ENCODE results near the gene SAP30. TPM values are rescaled to one million over a fixed set of nuclear protein-coding genes. Genes with fewer than 3 reads are reported as not detected.

The SAP30 gene
- total RNA-seq, 1 experiment from 2014 or later, result 13.5 TPM

DNA sequence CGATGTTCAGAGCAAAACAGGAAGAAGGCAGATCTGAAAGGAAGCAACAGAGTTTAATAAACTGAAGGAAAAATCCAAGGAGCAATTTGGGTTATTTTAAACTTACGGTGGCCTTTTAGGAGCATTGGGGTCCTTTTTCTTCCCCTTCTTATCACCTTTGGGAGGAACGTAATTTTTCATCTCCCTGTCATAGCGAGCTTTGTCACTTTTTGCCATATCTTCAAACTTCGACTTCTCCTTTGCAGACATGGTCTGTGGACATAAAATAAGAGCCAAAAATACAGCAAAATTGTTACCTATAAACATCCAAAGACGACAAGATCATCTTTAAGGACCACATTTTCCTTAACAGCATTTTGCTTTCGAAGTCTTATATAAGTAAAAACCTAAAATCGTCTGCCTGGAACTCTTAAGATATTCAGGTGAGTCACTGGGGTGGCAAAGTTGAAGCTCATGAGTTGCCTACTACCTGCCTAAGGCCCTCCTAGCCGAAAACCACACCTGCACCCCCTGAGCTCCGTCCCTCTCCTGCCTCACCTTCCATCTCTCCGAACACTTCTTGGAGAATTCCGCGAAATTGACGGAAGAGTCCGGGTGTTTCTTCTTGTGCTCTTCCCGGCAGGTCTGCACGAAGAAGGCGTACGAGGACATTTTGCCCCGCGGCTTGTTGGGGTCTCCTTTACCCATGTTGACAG, 37.6 kb upstream of the SAP30 start:
- Histone ChIP-seq H3K56ac (ENCODE audit: insufficient read length, low read depth, low read length) (no peak overlapping the region), H3K9me3 (ENCODE audit: control insufficient read depth, low read depth, low read length) (no peaks in the 10 kb centered on the region), H4K20me1 (ENCODE audit: control insufficient read depth, insufficient read depth, insufficient read length) (no peaks in the 10 kb centered on the region), H4K8ac (replicated peaks; ENCODE audit: insufficient read length, low read depth, low read length) (no peak overlapping the region), H3K23ac (ENCODE audit: insufficient read length, low read depth, low read length) (no peak overlapping the region), H2AFZ (ENCODE audit: low read length) (no peak overlapping the region), H3K9ac (ENCODE audit: extremely low read depth, insufficient read length, low read length) (peak overlapping the region; percentile 98), H3K4ac (ENCODE audit: low read depth, low read length) (no peak overlapping the region), H4K5ac (ENCODE audit: insufficient read length, low read depth, low read length) (no peak overlapping the region), H3K4me1 (ENCODE audit: insufficient read depth, low read length) (no peaks in the 10 kb centered on the region), H3K27ac (ENCODE audit: insufficient read length, low read depth, low read length) (no peak overlapping the region), H3K27me3 (ENCODE audit: insufficient read depth, low read length) (no peaks in the 10 kb centered on the region), H2BK5ac (ENCODE audit: insufficient read length, low read length) (no peak overlapping the region), H2BK12ac (ENCODE audit: insufficient read length, low read depth, low read length) (no peak overlapping the region), H3T11ph (ENCODE audit: low read length) (no peak overlapping the region), H3K14ac (ENCODE audit: insufficient read depth, low read length) (peak overlapping the region; percentile 83), H2BK15ac (ENCODE audit: low read depth, low read length) (no peak overlapping the region), H3K18ac (ENCODE audit: insufficient read length, low read depth, low read length) (peak overlapping the region; percentile 33), H2BK120ac (ENCODE audit: low read depth, low read length, poor library complexity, severe bottlenecking) (no peak overlapping the region), H3K79me2 (ENCODE audit: insufficient read depth, low read length) (peaks cover 6% of the 10 kb centered on the region; the same call in 1 of the 2 replicates), H2BK20ac (ENCODE audit: low read depth, low read length, poor library complexity, severe bottlenecking) (no peak overlapping the region), H3K23me2 (ENCODE audit: insufficient read length, low read depth, low read length, poor library complexity, severe bottlenecking) (peaks cover 8% of the 10 kb centered on the region), H3K79me1 (ENCODE audit: insufficient read depth, low read depth, low read length, poor library complexity, severe bottlenecking) (no peaks in the 10 kb centered on the region), H2AK5ac (ENCODE audit: insufficient read length, low read length) (no peak overlapping the region), H4K91ac (ENCODE audit: insufficient read length, low read depth, low read length) (no peak overlapping the region), H3K4me2 (ENCODE audit: insufficient read depth, insufficient read length, low read length) (peak overlapping the region; percentile 98)
- TF ChIP-seq, protein P1, sequence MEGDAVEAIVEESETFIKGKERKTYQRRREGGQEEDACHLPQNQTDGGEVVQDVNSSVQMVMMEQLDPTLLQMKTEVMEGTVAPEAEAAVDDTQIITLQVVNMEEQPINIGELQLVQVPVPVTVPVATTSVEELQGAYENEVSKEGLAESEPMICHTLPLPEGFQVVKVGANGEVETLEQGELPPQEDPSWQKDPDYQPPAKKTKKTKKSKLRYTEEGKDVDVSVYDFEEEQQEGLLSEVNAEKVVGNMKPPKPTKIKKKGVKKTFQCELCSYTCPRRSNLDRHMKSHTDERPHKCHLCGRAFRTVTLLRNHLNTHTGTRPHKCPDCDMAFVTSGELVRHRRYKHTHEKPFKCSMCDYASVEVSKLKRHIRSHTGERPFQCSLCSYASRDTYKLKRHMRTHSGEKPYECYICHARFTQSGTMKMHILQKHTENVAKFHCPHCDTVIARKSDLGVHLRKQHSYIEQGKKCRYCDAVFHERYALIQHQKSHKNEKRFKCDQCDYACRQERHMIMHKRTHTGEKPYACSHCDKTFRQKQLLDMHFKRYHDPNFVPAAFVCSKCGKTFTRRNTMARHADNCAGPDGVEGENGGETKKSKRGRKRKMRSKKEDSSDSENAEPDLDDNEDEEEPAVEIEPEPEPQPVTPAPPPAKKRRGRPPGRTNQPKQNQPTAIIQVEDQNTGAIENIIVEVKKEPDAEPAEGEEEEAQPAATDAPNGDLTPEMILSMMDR (conservative IDR thresholded peaks at IDR 0.05), result no peak
- H3K4me1 Mint-ChIP-seq, result peaks cover 28 to 35% of the 10 kb centered on the region in 2 experiments
- peaks cover 5 to 8% of the 10 kb centered on the region in 2 experiments; a peak in 3 of 5 replicates for H3K9me3 Mint-ChIP-seq
- no CpG with 5 or more reads among the region's 21 CpGs for whole genome bisulfite sequencing (ENCODE audit: extremely low coverage, insufficient read length, low lambda C conversion rate)
- peak overlapping the region; percentile 91 to 94 (median 93) for H3K27ac Mint-ChIP-seq
- peaks cover 2% of the 10 kb centered on the region; the same call in 1 of the 2 replicates for H3K27me3 Mint-ChIP-seq (ENCODE audit: low read depth)
- no peak for DNase-seq
- peaks cover 35 to 52% (median 47%) of the 10 kb centered on the region in 3 experiments for H3K36me3 Mint-ChIP-seq (ENCODE audit: insufficient read depth in 1 of 3, low read depth in 3 of 3)
- H3K4me3 Mint-ChIP-seq, result peak overlapping the region; percentile 97
